HG03354 (cell line): ENCODE measurements around the gene CHCHD5.
"Not testable (repeated sequence)": the region's sequence is repeated elsewhere in the genome, so short reads cannot be mapped to it uniquely, and the experiment has no call there.

Source experiments
- ATAC-seq: cut with Tn5 transposase; IDR thresholded peaks from one replicate; pipeline ENCODE4 v1.9.1; 2021; ENCODE audit warnings: mild to moderate bottlenecking; ENCODE audit not compliant: unreplicated experiment, poor library complexity, severe bottlenecking

Gene CHCHD5

GRCh38 chr2:112584134-112584890 lies at the start of gene CHCHD5:
Gene CHCHD5, plus strand, starts transcription at chr2:112584609. Its CDS starts 39 bp downstream, at chr2:112584648.
- peak; percentile 88 for ATAC-seq

- no peak for ATAC-seq
Measured at GRCh38 chr2:112534826-112535225, 49.6 kb upstream of the CHCHD5 start.

- not testable (repeated sequence) for ATAC-seq
Measured at GRCh38 chr2:112536665-112537064, 47.7 kb upstream of the CHCHD5 start.

- no peak for ATAC-seq
Measured at GRCh38 chr2:112539306-112539705, 45.1 kb upstream of the CHCHD5 start.

- ATAC-seq = no peak
Measured at GRCh38 chr2:112540906-112541305, 43.5 kb upstream of the CHCHD5 start.

- peak; percentile 74 for ATAC-seq
Measured at GRCh38 chr2:112541315-112542122, 42.9 kb upstream of the CHCHD5 start.

- ATAC-seq = peak; percentile 85
Measured at GRCh38 chr2:112542123-112542983, 42.1 kb upstream of the CHCHD5 start, which contains the start of gene POLR1B. Gene POLR1B, plus strand, starts transcription at chr2:112542465. Its CDS starts 30 bp downstream, at chr2:112542495.

GRCh38 chr2:112542984-112543661 lies 41.3 kb upstream of the CHCHD5 start:
- ATAC-seq = no peak

- ATAC-seq = no peak
Measured at GRCh38 chr2:112547333-112547732, 37.1 kb upstream of the CHCHD5 start.

GRCh38 chr2:112548980-112549379 lies 35.4 kb upstream of the CHCHD5 start:
- no peak for ATAC-seq

GRCh38 chr2:112566104-112566503 lies 18.3 kb upstream of the CHCHD5 start:
- peak; percentile 82 for ATAC-seq

GRCh38 chr2:112566508-112566907 lies 17.9 kb upstream of the CHCHD5 start:
- peak; percentile 48 for ATAC-seq

GRCh38 chr2:112572005-112572404 lies 12.4 kb upstream of the CHCHD5 start:
- no peak for ATAC-seq

- no peak for ATAC-seq
Measured at GRCh38 chr2:112577756-112578155, 6.7 kb upstream of the CHCHD5 start.

- no peak for ATAC-seq
Measured at GRCh38 chr2:112579241-112579640, 5.2 kb upstream of the CHCHD5 start.

- ATAC-seq = no peak
Measured at GRCh38 chr2:112580084-112580483, 4.3 kb upstream of the CHCHD5 start.

GRCh38 chr2:112582314-112582746 lies 2.1 kb upstream of the CHCHD5 start:
- no peak for ATAC-seq

- no peak for ATAC-seq
Measured at GRCh38 chr2:112583497-112584133, 794 bp upstream of the CHCHD5 start.

GRCh38 chr2:112584891-112585250 lies 462 bp downstream of the CHCHD5 start:
- no peak for ATAC-seq
